ENCODE measurements around the gene IL10RB.

GRCh38 chr21:33324291-33325221, 58.4 kb downstream of the IL10RB start, which contains the start of gene IFNAR1:
- TF ChIP-seq CTCF (IDR thresholded peaks at IDR 0.05), result peak in 1 of 6 experiments; percentile 17
- TF ChIP-seq POLR2A (IDR thresholded peaks at IDR 0.05), result peak in 3 of 4 donors; percentile 57 to 91 (median 81)

Measured in esophagus squamous epithelium (tissue), 4 donors.